Chondrocyte (in vitro differentiated cells): ENCODE data around the gene MIEN1. TPM values are rescaled to one million over a fixed set of nuclear protein-coding genes. Genes with fewer than 3 reads are reported as not detected.
"Not testable (repeated sequence)": the region's sequence is repeated elsewhere in the genome, so short reads cannot be mapped to it uniquely, and the experiment has no call there.

Experiments used
- DNase-seq: peaks from one replicate; pipeline ENCODE4 v3.0.0; 2021; ENCODE audit warnings: mixed read lengths, low spot score
- H3K27ac Mint-ChIP-seq: one replicate; pipeline ENCODE4 v1.8.0; 2021; ENCODE audit warnings: mild to moderate bottlenecking, moderate library complexity, mixed read lengths; ENCODE audit not compliant: unreplicated experiment
- H3K27me3 Mint-ChIP-seq: 2 replicates; pipeline ENCODE4 v1.8.0; 2021; ENCODE audit warnings: low read depth, mixed read lengths
- H3K36me3 Mint-ChIP-seq: 2 replicates; pipeline ENCODE4 v1.8.0; 2021; ENCODE audit warnings: low read depth, mixed read lengths
- H3K4me1 Mint-ChIP-seq: 2 replicates; pipeline ENCODE4 v1.8.0; 2021; ENCODE audit warnings: low read depth, mild to moderate bottlenecking, mixed read lengths
- H3K4me3 Mint-ChIP-seq: one replicate; pipeline ENCODE4 v1.8.0; 2021; ENCODE audit warnings: mild to moderate bottlenecking, moderate library complexity, mixed read lengths; ENCODE audit not compliant: unreplicated experiment
- H3K9me3 Mint-ChIP-seq: 2 replicates; pipeline ENCODE4 v1.8.0; 2021; ENCODE audit warnings: low read depth, mixed read lengths
- CTCF ChIP-seq: fragments of 200-600 bp; sonication (generic); IDR thresholded peaks from 2 replicates; pipeline ENCODE4 v1.5.0; 2021; ENCODE audit warnings: antibody characterized with exemption, mild to moderate bottlenecking, moderate library complexity
- total RNA-seq: library from RNA; stranded (reverse); gene quantifications from 3 replicates; pipeline ENCODE4 v1.2.1, GENCODE V29; 2021

Gene MIEN1
- total RNA-seq, 1 donor from 2014 or later = 46.5 TPM

GRCh38 chr17:39701012-39701783 is 29.1 kb downstream of the MIEN1 start:
- no peak for TF ChIP-seq CTCF
- Mint-ChIP-seq H3K4me1 (peaks cover 50% of the 10 kb centered on the region), H3K9me3 (no peaks in the 10 kb centered on the region), H3K36me3 (no peaks in the 10 kb centered on the region), H3K27me3 (no peaks in the 10 kb centered on the region), H3K4me3 (peak overlapping the region; percentile 88), H3K27ac (no peak overlapping the region)
- DNase-seq = no peak

GRCh38 chr17:39700148-39700987 is 30.0 kb downstream of the MIEN1 start:
- no peak for DNase-seq
- H3K9me3 Mint-ChIP-seq = no peaks in the 10 kb centered on the region
- peaks cover 50% of the 10 kb centered on the region for H3K4me1 Mint-ChIP-seq

GRCh38 chr17:39699818-39700147 is 30.5 kb downstream of the MIEN1 start, which contains the start of gene ERBB2:
ERBB2 (plus strand) TSS chr17:39700064; CDS start chr17:39700239, 175 bp downstream.
- Mint-ChIP-seq H3K27ac (peak within 1 kb of the TSS; percentile 87), H3K9me3 (no peaks in the 10 kb centered on the region), H3K4me1 (peaks cover 46% of the 10 kb centered on the region), H3K27me3 (no peaks in the 10 kb centered on the region), H3K36me3 (no peaks in the 10 kb centered on the region), H3K4me3 (peak within 1 kb of the TSS; percentile 88)
- TF ChIP-seq CTCF = no peak
- no peak for DNase-seq

More at GRCh38 chr17:39700148-39700987, 30.0 kb downstream of the MIEN1 start:
- H3K36me3 Mint-ChIP-seq = no peaks in the 10 kb centered on the region
- H3K27me3 Mint-ChIP-seq = no peaks in the 10 kb centered on the region
- H3K4me3 Mint-ChIP-seq = peak overlapping the region; percentile 88
- TF ChIP-seq CTCF = peak; percentile 27
- peak overlapping the region; percentile 12 for H3K27ac Mint-ChIP-seq

- H3K4me1 Mint-ChIP-seq = peaks cover 41% of the 10 kb centered on the region
Observed at GRCh38 chr17:39699157-39699817, 31.0 kb downstream of the MIEN1 start.

GRCh38 chr17:39697961-39698360 is 32.4 kb downstream of the MIEN1 start:
- H3K9me3 Mint-ChIP-seq = no peaks in the 10 kb centered on the region
- H3K4me1 Mint-ChIP-seq = peaks cover 32% of the 10 kb centered on the region

More at GRCh38 chr17:39699157-39699817, 31.0 kb downstream of the MIEN1 start:
- Mint-ChIP-seq H3K4me3 (peak overlapping the region; percentile 88), H3K27ac (peak overlapping the region; percentile 87)
- not testable (repeated sequence) for H3K36me3 Mint-ChIP-seq, H3K27me3 Mint-ChIP-seq, DNase-seq, H3K9me3 Mint-ChIP-seq

More at GRCh38 chr17:39697961-39698360, 32.4 kb downstream of the MIEN1 start:
- no peak overlapping the region for H3K4me3 Mint-ChIP-seq
- H3K27me3 Mint-ChIP-seq = no peaks in the 10 kb centered on the region
- no peak for DNase-seq
- H3K36me3 Mint-ChIP-seq = no peaks in the 10 kb centered on the region
- no peak for TF ChIP-seq CTCF
- H3K27ac Mint-ChIP-seq = no peak overlapping the region
